H1 (cell line): ENCODE results near the gene DIP2B. TPM values are rescaled to one million over a fixed set of nuclear protein-coding genes. Genes with fewer than 3 reads are reported as not detected.

Experiments used
- CTCF ChIA-PET: fragments of 300-600 bp; sonication (Branson Sonifier 250); formaldehyde crosslinking; loops from one replicate; lab custom pipeline; 2021; ENCODE audit not compliant: partially characterized antibody; lab: Charles Lee
- POLR2A ChIA-PET: fragments of 300-600 bp; sonication (Branson Sonifier 250); formaldehyde crosslinking; loops from one replicate; lab custom pipeline; 2021; ENCODE audit warnings: inconsistent platforms; ENCODE audit not compliant: partially characterized antibody; lab: Charles Lee
- DNase-seq, 2 experiments: peaks; one replicate each; pipeline versions ENCODE4 v3.0.0 to v3.0.0-alpha.2; 2010 to 2022; ENCODE audit warnings: low spot score in 2 of 2, low read depth in 1 of 2, mixed read lengths in 1 of 2
- FAIRE-seq: peaks from 2 replicates; lab custom pipeline; 2011; peaks lifted over from hg19 to GRCh38; lab: Jason Lieb, UNC
- H2AFZ ChIP-seq: 2 replicates; pipeline ENCODE4 v1.8.1; 2012; ENCODE audit warnings: low read length, inconsistent platforms
- H2AK5ac ChIP-seq: 2 replicates; pipeline ENCODE4 v1.6.1; 2013; ENCODE audit warnings: low read depth, low read length
- H2BK120ac ChIP-seq: replicated peaks from 2 replicates; pipeline ENCODE3; 2013; ENCODE audit warnings: low read depth, low read length, inconsistent platforms
- H2BK12ac ChIP-seq: 2 replicates; pipeline ENCODE4 v1.6.1; 2013; ENCODE audit warnings: low read depth, low read length
- H2BK15ac ChIP-seq: 2 replicates; pipeline ENCODE4 v1.6.1; 2013; ENCODE audit warnings: low read length
- H2BK20ac ChIP-seq: 2 replicates; pipeline ENCODE4 v1.6.1; 2013; ENCODE audit warnings: low read length
- H2BK5ac ChIP-seq: 2 replicates; pipeline ENCODE4 v1.6.1; 2013; ENCODE audit warnings: low read depth, low read length
- H3K14ac ChIP-seq: 2 replicates; pipeline ENCODE4 v1.6.1; 2013; ENCODE audit warnings: inconsistent platforms; ENCODE audit not compliant: insufficient read length
- H3K18ac ChIP-seq: 2 replicates; pipeline ENCODE4 v1.6.1; 2013; ENCODE audit warnings: low read length; ENCODE audit errors: extremely low read depth
- H3K23ac ChIP-seq: 2 replicates; pipeline ENCODE4 v1.6.1; 2013; ENCODE audit warnings: inconsistent platforms; ENCODE audit not compliant: insufficient read length
- H3K23me2 ChIP-seq: 2 replicates; pipeline ENCODE4 v1.6.1; 2013; ENCODE audit warnings: low read depth, low read length
- H3K27ac ChIP-seq: 2 replicates; pipeline ENCODE4 v1.6.1; 2011; ENCODE audit warnings: low read depth, low read length, inconsistent platforms
- H3K27me3 ChIP-seq, 4 experiments: replicated peaks in 1 of 4; 1 replicate in 1 of 4; 2 replicates in 3 of 4; pipeline versions ENCODE4 v1.6.1 to v1.8.1; 2011 to 2013; ENCODE audit warnings: low read length in 3 of 4, mild to moderate bottlenecking in 3 of 4, inconsistent platforms in 2 of 4, mixed read lengths in 2 of 4, moderate library complexity in 1 of 4; ENCODE audit not compliant: control insufficient read depth in 3 of 4, insufficient read depth in 3 of 4; ENCODE audit errors: extremely low read depth in 1 of 4
- H3K36me3 ChIP-seq, 4 experiments: 2 replicates each; pipeline versions ENCODE4 v1.6.1 to v1.8.1; 2011 to 2013; ENCODE audit warnings: mild to moderate bottlenecking in 4 of 4, low read length in 3 of 4, moderate library complexity in 2 of 4, control low read depth in 1 of 4, inconsistent platforms in 1 of 4; ENCODE audit not compliant: insufficient read depth in 4 of 4, control insufficient read depth in 2 of 4
- H3K4ac ChIP-seq: replicated peaks from 2 replicates; pipeline ENCODE3; 2013; ENCODE audit warnings: low read length, low read depth, mixed read lengths, inconsistent platforms; ENCODE audit not compliant: insufficient read length
- H3K4me1 ChIP-seq, 4 experiments: replicated peaks in 1 of 4; 1 replicate in 1 of 4; 2 replicates in 3 of 4; pipeline versions ENCODE4 v1.6.1 to v1.8.1; 2011 to 2013; ENCODE audit warnings: low read length in 3 of 4, inconsistent platforms in 2 of 4, mixed read lengths in 1 of 4; ENCODE audit not compliant: insufficient read depth in 4 of 4, control insufficient read depth in 3 of 4
- H3K4me2 ChIP-seq, 2 experiments: 2 replicates each; pipeline versions ENCODE4 v1.6.1 to v1.8.1; 2011 to 2013; ENCODE audit warnings: low read depth in 2 of 2, low read length in 2 of 2, control low read depth in 1 of 2, inconsistent platforms in 1 of 2, mild to moderate bottlenecking in 1 of 2; ENCODE audit not compliant: insufficient read depth in 1 of 2
- H3K4me3 ChIP-seq, 4 experiments: fragments of 200-600, 300-600 bp in 1 of 4; sonication (generic), shearing (Covaris generic), sonication (Bioruptor Twin) in 1 of 4; 2 replicates each; pipeline versions ENCODE4 v1.5.1 to v1.8.1; 2011 to 2016; ENCODE audit warnings: low read length in 4 of 4, low read depth in 3 of 4, control low read depth in 2 of 4, inconsistent platforms in 2 of 4, mild to moderate bottlenecking in 2 of 4, mixed read lengths in 1 of 4, moderate library complexity in 1 of 4; ENCODE audit not compliant: insufficient read depth in 2 of 4; ENCODE audit errors: extremely low read depth in 1 of 4
- H3K56ac ChIP-seq: replicated peaks from 2 replicates; pipeline ENCODE3; 2013; ENCODE audit warnings: low read depth, mild to moderate bottlenecking, mixed read lengths, low read length, inconsistent platforms; ENCODE audit not compliant: insufficient read length
- H3K79me1 ChIP-seq: 2 replicates; pipeline ENCODE4 v1.6.1; 2013; ENCODE audit warnings: low read depth, low read length, control low read depth
- H3K79me2 ChIP-seq, 2 experiments: 2 replicates each; pipeline versions ENCODE4 v1.6.1 to v1.8.1; 2012 to 2013; ENCODE audit warnings: low read length in 2 of 2, mild to moderate bottlenecking in 2 of 2, inconsistent platforms in 1 of 2; ENCODE audit not compliant: insufficient read depth in 2 of 2, control insufficient read depth in 1 of 2
- H3K9ac ChIP-seq, 4 experiments: replicated peaks in 1 of 4; 1 replicate in 1 of 4; 2 replicates in 3 of 4; pipeline versions ENCODE4 v1.6.1 to v1.8.1; 2011 to 2013; ENCODE audit warnings: low read depth in 3 of 4, low read length in 3 of 4, control low read depth in 2 of 4, mild to moderate bottlenecking in 2 of 4, moderate library complexity in 2 of 4, inconsistent platforms in 1 of 4; ENCODE audit errors: extremely low read depth in 1 of 4
- H3K9me3 ChIP-seq, 2 experiments: 2 replicates each; pipeline versions ENCODE4 v1.6.1 to v1.8.1; 2012 to 2013; ENCODE audit warnings: mild to moderate bottlenecking in 2 of 2, moderate library complexity in 2 of 2, control low read depth in 1 of 2, inconsistent platforms in 1 of 2, low read depth in 1 of 2, low read length in 1 of 2, mixed read lengths in 1 of 2; ENCODE audit not compliant: insufficient read depth in 2 of 2
- H4K20me1 ChIP-seq, 2 experiments: replicated peaks in 1 of 2; 2 replicates each; pipeline versions ENCODE3 to v1.8.1; 2011 to 2013; ENCODE audit warnings: inconsistent platforms in 2 of 2, low read length in 2 of 2, mild to moderate bottlenecking in 1 of 2; ENCODE audit not compliant: insufficient read depth in 2 of 2, control insufficient read depth in 1 of 2
- H4K5ac ChIP-seq: 2 replicates; pipeline ENCODE4 v1.6.1; 2013; ENCODE audit warnings: low read length, low read depth, mixed read lengths, inconsistent platforms; ENCODE audit not compliant: insufficient read length
- H4K8ac ChIP-seq: 2 replicates; pipeline ENCODE4 v1.8.0; 2013; ENCODE audit warnings: mild to moderate bottlenecking, moderate library complexity, low read length, inconsistent platforms; ENCODE audit not compliant: insufficient read depth; ENCODE audit errors: extremely low read depth
- H4K91ac ChIP-seq: replicated peaks from 2 replicates; pipeline ENCODE3; 2013; ENCODE audit warnings: low read length, mixed read lengths, inconsistent platforms; ENCODE audit not compliant: insufficient read length
- CEBPB ChIP-seq: IDR thresholded peaks from 2 replicates; pipeline ENCODE4 v1.6.1; 2012; ENCODE audit warnings: low read depth, low read length
- EGR1 ChIP-seq: IDR thresholded peaks from 2 replicates; pipeline ENCODE4 v1.6.1; 2011; ENCODE audit warnings: low read depth, low read length, borderline replicate concordance
- EZH2 ChIP-seq: fragments of 200-600 bp; sonication (generic); IDR thresholded peaks from 2 replicates; pipeline ENCODE4 v1.7.1; 2012; ENCODE audit warnings: low read depth, mild to moderate bottlenecking, moderate library complexity, low read length, inconsistent platforms; ENCODE audit not compliant: severe bottlenecking
- GTF2F1 ChIP-seq: IDR thresholded peaks from 2 replicates; pipeline ENCODE4 v1.6.1; 2012; ENCODE audit warnings: low read depth, low read length, improper control_type of control experiment, borderline replicate concordance
- KDM5A ChIP-seq: fragments of 200-600 bp; IDR thresholded peaks from 2 replicates; pipeline ENCODE4 v1.7.1; 2012; ENCODE audit warnings: mild to moderate bottlenecking, low read length, inconsistent platforms, mixed read lengths
- MAFK ChIP-seq: IDR thresholded peaks from 2 replicates; pipeline ENCODE4 v1.6.1; 2012; ENCODE audit warnings: low read depth, mild to moderate bottlenecking, improper control_type of control experiment, low read length
- NRF1 ChIP-seq: IDR thresholded peaks from 2 replicates; pipeline ENCODE4 v1.6.1; 2011; ENCODE audit warnings: mild to moderate bottlenecking, low read depth, low read length, improper control_type of control experiment
- PHF8 ChIP-seq: fragments of 200-600 bp; sonication (generic); conservative IDR thresholded peaks from 2 replicates; pipeline ENCODE4 v1.7.1; 2012; ENCODE audit warnings: low read depth, mild to moderate bottlenecking, inconsistent platforms, low read length, moderate library complexity
- RXRA ChIP-seq: IDR thresholded peaks from 2 replicates; pipeline ENCODE4 v1.6.1; 2011; ENCODE audit warnings: low read depth, mild to moderate bottlenecking, low read length, moderate library complexity; ENCODE audit not compliant: insufficient read depth
- SAP30 ChIP-seq: fragments of 300-600 bp; sonication (generic); IDR thresholded peaks from 2 replicates; pipeline ENCODE4 v1.7.1; 2012; ENCODE audit warnings: low read length, moderate library complexity, mild to moderate bottlenecking, inconsistent platforms; ENCODE audit not compliant: insufficient read depth, insufficient replicate concordance
- TAF1 ChIP-seq: IDR thresholded peaks from 2 replicates; pipeline ENCODE4 v1.6.1; 2011; ENCODE audit warnings: mild to moderate bottlenecking, low read depth, low read length
- WGBS, 2 experiments: shearing (Covaris generic) in 1 of 2; methylation state at CpG; one replicate each; pipeline versions ENCODE4 v1.1.6 to v1.1.7; 2013 to 2015; ENCODE audit warnings: low lambda C conversion rate in 2 of 2, mixed read lengths in 2 of 2, inconsistent platforms in 1 of 2, low coverage in 1 of 2, missing lambda C conversion rate in 1 of 2; ENCODE audit not compliant: insufficient replicate concordance in 2 of 2, insufficient coverage in 1 of 2, insufficient read length in 1 of 2; ENCODE audit errors: extremely low coverage in 1 of 2, missing lambda C conversion rate in 1 of 2; 5-methylcytosine and 5-hydroxymethylcytosine counted together
- polyA plus RNA-seq, 7 experiments: library from polyadenylated mRNA; depleted of rRNA in 3 of 7; stranded (reverse) in 5 of 7; unstranded in 2 of 7; fragments of >200 nt in 5 of 7; fragments of 200-250 nt in 2 of 7; gene quantifications; 1 replicate in 5 of 7; 2 replicates in 1 of 7; 4 replicates in 1 of 7; pipeline versions ENCODE4 v1.2.1 to v1.2.3, GENCODE V29; 2011 to 2013; ENCODE audit warnings: missing spikeins in 2 of 7, mixed read lengths in 2 of 7
- total RNA-seq: library from RNA; stranded (reverse); fragmentation: NEBNext Ultra II Directional; extraction: Animal tissue kit (Norgen Biotek cat#: 25700); gene quantifications from 2 replicates; pipeline ENCODE4 v1.2.1, GENCODE V29; 2021
- TF ChIP-seq, protein P1 (sequence below): IDR thresholded peaks from 2 replicates; pipeline ENCODE4 v1.6.1; 2012; ENCODE audit warnings: inconsistent platforms

Gene DIP2B
- total and polyA plus RNA-seq, 2 of the 8 experiments (the other 6 are each of a cell fraction or from before 2014, with no cell fraction given): 11.1 to 29.6 TPM

DNA sequence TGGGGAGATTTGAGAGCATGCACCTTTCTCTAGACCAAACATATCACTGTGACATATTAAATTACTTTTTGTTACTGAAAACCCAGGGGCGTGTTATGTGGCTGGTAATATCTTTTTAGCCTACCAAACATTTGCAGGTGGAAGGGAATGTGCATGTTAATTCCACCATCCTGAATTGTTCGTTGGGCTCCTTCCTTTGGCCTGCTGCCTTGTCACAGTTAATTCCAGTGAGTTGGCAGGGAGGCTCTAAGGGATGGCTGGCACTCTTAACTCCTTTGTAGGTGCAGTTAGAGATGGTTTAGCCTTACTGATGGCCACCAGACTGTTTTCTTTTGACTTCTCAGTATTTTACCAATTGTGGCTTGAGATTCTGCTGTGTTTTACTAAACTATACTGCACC, 64.5 kb downstream of the DIP2B start:
- no peak overlapping the region for H2BK15ac ChIP-seq
- H3K23ac ChIP-seq: no peak overlapping the region
- no peak overlapping the region for H3K18ac ChIP-seq
- H3K9ac ChIP-seq: peak overlapping the region in 1 of 4 experiments; percentile 48; a peak in 1 of 7 replicates
- H2BK120ac ChIP-seq: no peak overlapping the region
- no peak overlapping the region for H3K14ac ChIP-seq
- H3K4ac ChIP-seq: no peak overlapping the region
- H3K79me1 ChIP-seq: peaks cover 3% of the 10 kb centered on the region; the same call in 1 of the 2 replicates
- no peaks in the 10 kb centered on the region for H3K27me3 ChIP-seq
- H3K56ac ChIP-seq: no peak overlapping the region
- H3K36me3 ChIP-seq: no peaks in the 10 kb centered on the region
- TF ChIP-seq KDM5A (no peak), CEBPB (no peak), EGR1 (no peak), NRF1 (no peak), RXRA (no peak), PHF8 (no peak), TAF1 (no peak), GTF2F1 (no peak), EZH2 (no peak), SAP30 (no peak), MAFK (no peak)
- TF ChIP-seq, protein P1, sequence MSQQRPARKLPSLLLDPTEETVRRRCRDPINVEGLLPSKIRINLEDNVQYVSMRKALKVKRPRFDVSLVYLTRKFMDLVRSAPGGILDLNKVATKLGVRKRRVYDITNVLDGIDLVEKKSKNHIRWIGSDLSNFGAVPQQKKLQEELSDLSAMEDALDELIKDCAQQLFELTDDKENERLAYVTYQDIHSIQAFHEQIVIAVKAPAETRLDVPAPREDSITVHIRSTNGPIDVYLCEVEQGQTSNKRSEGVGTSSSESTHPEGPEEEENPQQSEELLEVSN: no peak
- H3K27ac ChIP-seq: no peak overlapping the region
- 68% methylated on average over 2 of the region's 2 CpGs; no CpG with 5 or more reads in 1 of the 2 experiments for WGBS, 2 experiments
- H4K91ac ChIP-seq: no peak overlapping the region
- no peak overlapping the region for H2BK20ac ChIP-seq
- no peak overlapping the region for H2BK12ac ChIP-seq
- H2BK5ac ChIP-seq: no peak overlapping the region
- H3K4me3 ChIP-seq: no peak overlapping the region
- peaks cover 0 to 16% (median 15%) of the 10 kb centered on the region in 4 experiments; a peak in 5 of 7 replicates for H3K4me1 ChIP-seq
- no peaks in the 10 kb centered on the region for H4K20me1 ChIP-seq
- no peaks in the 10 kb centered on the region for H3K23me2 ChIP-seq
- H2AFZ ChIP-seq: no peak overlapping the region
- H2AK5ac ChIP-seq: no peak overlapping the region; the same call in 1 of the 2 replicates
- FAIRE-seq (no peak), DNase-seq (no peak)
- ChIA-PET POLR2A (interaction anchor here (0.8 to 1.6 kb wide), 2 partner anchors 62 to 65 kb away, joined by 3 to 4 read pairs; partner anchors contain the start of gene DIP2B), CTCF (no interaction called here)
- H3K4me2 ChIP-seq: no peak overlapping the region
- H3K79me2 ChIP-seq: peaks cover 0 to 83% of the 10 kb centered on the region in 2 experiments; a peak in 3 of 4 replicates
- no peak overlapping the region for H4K8ac ChIP-seq
- no peak overlapping the region for H4K5ac ChIP-seq
- H3K9me3 ChIP-seq: no peaks in the 10 kb centered on the region
